H1 (cell line): ENCODE results near the gene ENO4. TPM values are rescaled to one million over a fixed set of nuclear protein-coding genes. Genes with fewer than 3 reads are reported as not detected.

Source experiments
- BACH1 ChIP-seq: IDR thresholded peaks from 2 replicates; pipeline ENCODE4 v1.6.1; 2012; ENCODE audit warnings: low read length, improper control_type of control experiment
- BCL11A ChIP-seq, 2 experiments: IDR thresholded peaks; one replicate each; pipeline ENCODE4 v1.6.1; 2011; ENCODE audit warnings: low read depth in 2 of 2, low read length in 2 of 2, mild to moderate bottlenecking in 2 of 2
- HDAC2 ChIP-seq, 2 experiments: fragments of 300-600 bp in 1 of 2; sonication (generic) in 1 of 2; IDR thresholded peaks; 2 replicates each; pipeline ENCODE4 v1.6.1; 2011 to 2012; ENCODE audit warnings: low read depth in 2 of 2, low read length in 2 of 2, mild to moderate bottlenecking in 2 of 2, moderate library complexity in 2 of 2, borderline replicate concordance in 1 of 2, inconsistent platforms in 1 of 2
- HDAC6 ChIP-seq: IDR thresholded peaks from one replicate; pipeline ENCODE4 v1.7.1; 2012; ENCODE audit warnings: low read depth, mild to moderate bottlenecking, inconsistent platforms, low read length, moderate library complexity
- KDM1A ChIP-seq: fragments of 200-600, 300-600 bp; sonication (generic); IDR thresholded peaks from 2 replicates; pipeline ENCODE4 v1.7.1; 2016; ENCODE audit warnings: mild to moderate bottlenecking, low read length, borderline replicate concordance
- KDM4A ChIP-seq: IDR thresholded peaks from one replicate; pipeline ENCODE4 v1.7.1; 2012; ENCODE audit warnings: low read depth, mild to moderate bottlenecking, moderate library complexity, low read length, inconsistent platforms; ENCODE audit not compliant: severe bottlenecking
- PHF8 ChIP-seq: fragments of 200-600 bp; sonication (generic); conservative IDR thresholded peaks from 2 replicates; pipeline ENCODE4 v1.7.1; 2012; ENCODE audit warnings: low read depth, mild to moderate bottlenecking, inconsistent platforms, low read length, moderate library complexity
- RAD21 ChIP-seq, 2 experiments: IDR thresholded peaks in 1 of 2; conservative IDR thresholded peaks in 1 of 2; 2 replicates each; pipeline ENCODE4 v1.6.1; 2011; ENCODE audit warnings: low read depth in 2 of 2, low read length in 2 of 2, improper control_type of control experiment in 1 of 2, inconsistent platforms in 1 of 2, mild to moderate bottlenecking in 1 of 2, moderate library complexity in 1 of 2
- RFX5 ChIP-seq: IDR thresholded peaks from 2 replicates; pipeline ENCODE4 v1.6.1; 2011; ENCODE audit warnings: low read depth, low read length, improper control_type of control experiment, borderline replicate concordance
- SP4 ChIP-seq: IDR thresholded peaks from 2 replicates; pipeline ENCODE4 v1.6.1; 2012; ENCODE audit warnings: low read length, inconsistent platforms
- polyA plus RNA-seq, 7 experiments: library from polyadenylated mRNA; depleted of rRNA in 3 of 7; stranded (reverse) in 5 of 7; unstranded in 2 of 7; fragments of >200 nt in 5 of 7; fragments of 200-250 nt in 2 of 7; gene quantifications; 1 replicate in 5 of 7; 2 replicates in 1 of 7; 4 replicates in 1 of 7; pipeline versions ENCODE4 v1.2.1 to v1.2.3, GENCODE V29; 2011 to 2013; ENCODE audit warnings: missing spikeins in 2 of 7, mixed read lengths in 2 of 7
- total RNA-seq: library from RNA; stranded (reverse); fragmentation: NEBNext Ultra II Directional; extraction: Animal tissue kit (Norgen Biotek cat#: 25700); gene quantifications from 2 replicates; pipeline ENCODE4 v1.2.1, GENCODE V29; 2021
- TF ChIP-seq, protein P1 (sequence below): fragments of 300-600 bp; sonication (generic); IDR thresholded peaks from 2 replicates; pipeline ENCODE4 v1.7.1; 2012; ENCODE audit warnings: low read length, moderate library complexity, mild to moderate bottlenecking, inconsistent platforms; ENCODE audit not compliant: insufficient replicate concordance

ENO4 gene
- total and polyA plus RNA-seq, 2 of the 8 experiments (the other 6 are each of a cell fraction or from before 2014, with no cell fraction given), result 0.77 TPM; not detected in 1

DNA sequence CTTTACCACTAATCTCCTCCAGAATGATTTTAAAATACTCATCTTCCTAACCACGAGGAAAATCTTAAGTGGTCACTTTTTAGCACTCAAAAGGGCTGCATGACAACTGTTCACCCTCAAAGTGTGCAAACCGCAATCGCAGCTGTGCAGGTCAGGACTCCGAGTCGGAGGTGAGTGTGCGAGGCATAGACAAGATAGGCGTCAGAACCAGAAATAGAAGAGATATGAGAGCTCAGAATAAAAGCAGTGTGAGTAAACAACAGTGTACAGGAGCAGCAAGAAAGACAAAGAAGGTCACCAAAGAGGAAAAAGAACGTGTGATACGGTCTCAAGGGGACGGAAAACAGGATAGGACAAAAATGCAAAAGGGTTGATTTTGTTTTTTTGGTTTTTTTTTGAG, 17.5 kb upstream of the ENO4 start (continued):
- TF ChIP-seq, protein P1, sequence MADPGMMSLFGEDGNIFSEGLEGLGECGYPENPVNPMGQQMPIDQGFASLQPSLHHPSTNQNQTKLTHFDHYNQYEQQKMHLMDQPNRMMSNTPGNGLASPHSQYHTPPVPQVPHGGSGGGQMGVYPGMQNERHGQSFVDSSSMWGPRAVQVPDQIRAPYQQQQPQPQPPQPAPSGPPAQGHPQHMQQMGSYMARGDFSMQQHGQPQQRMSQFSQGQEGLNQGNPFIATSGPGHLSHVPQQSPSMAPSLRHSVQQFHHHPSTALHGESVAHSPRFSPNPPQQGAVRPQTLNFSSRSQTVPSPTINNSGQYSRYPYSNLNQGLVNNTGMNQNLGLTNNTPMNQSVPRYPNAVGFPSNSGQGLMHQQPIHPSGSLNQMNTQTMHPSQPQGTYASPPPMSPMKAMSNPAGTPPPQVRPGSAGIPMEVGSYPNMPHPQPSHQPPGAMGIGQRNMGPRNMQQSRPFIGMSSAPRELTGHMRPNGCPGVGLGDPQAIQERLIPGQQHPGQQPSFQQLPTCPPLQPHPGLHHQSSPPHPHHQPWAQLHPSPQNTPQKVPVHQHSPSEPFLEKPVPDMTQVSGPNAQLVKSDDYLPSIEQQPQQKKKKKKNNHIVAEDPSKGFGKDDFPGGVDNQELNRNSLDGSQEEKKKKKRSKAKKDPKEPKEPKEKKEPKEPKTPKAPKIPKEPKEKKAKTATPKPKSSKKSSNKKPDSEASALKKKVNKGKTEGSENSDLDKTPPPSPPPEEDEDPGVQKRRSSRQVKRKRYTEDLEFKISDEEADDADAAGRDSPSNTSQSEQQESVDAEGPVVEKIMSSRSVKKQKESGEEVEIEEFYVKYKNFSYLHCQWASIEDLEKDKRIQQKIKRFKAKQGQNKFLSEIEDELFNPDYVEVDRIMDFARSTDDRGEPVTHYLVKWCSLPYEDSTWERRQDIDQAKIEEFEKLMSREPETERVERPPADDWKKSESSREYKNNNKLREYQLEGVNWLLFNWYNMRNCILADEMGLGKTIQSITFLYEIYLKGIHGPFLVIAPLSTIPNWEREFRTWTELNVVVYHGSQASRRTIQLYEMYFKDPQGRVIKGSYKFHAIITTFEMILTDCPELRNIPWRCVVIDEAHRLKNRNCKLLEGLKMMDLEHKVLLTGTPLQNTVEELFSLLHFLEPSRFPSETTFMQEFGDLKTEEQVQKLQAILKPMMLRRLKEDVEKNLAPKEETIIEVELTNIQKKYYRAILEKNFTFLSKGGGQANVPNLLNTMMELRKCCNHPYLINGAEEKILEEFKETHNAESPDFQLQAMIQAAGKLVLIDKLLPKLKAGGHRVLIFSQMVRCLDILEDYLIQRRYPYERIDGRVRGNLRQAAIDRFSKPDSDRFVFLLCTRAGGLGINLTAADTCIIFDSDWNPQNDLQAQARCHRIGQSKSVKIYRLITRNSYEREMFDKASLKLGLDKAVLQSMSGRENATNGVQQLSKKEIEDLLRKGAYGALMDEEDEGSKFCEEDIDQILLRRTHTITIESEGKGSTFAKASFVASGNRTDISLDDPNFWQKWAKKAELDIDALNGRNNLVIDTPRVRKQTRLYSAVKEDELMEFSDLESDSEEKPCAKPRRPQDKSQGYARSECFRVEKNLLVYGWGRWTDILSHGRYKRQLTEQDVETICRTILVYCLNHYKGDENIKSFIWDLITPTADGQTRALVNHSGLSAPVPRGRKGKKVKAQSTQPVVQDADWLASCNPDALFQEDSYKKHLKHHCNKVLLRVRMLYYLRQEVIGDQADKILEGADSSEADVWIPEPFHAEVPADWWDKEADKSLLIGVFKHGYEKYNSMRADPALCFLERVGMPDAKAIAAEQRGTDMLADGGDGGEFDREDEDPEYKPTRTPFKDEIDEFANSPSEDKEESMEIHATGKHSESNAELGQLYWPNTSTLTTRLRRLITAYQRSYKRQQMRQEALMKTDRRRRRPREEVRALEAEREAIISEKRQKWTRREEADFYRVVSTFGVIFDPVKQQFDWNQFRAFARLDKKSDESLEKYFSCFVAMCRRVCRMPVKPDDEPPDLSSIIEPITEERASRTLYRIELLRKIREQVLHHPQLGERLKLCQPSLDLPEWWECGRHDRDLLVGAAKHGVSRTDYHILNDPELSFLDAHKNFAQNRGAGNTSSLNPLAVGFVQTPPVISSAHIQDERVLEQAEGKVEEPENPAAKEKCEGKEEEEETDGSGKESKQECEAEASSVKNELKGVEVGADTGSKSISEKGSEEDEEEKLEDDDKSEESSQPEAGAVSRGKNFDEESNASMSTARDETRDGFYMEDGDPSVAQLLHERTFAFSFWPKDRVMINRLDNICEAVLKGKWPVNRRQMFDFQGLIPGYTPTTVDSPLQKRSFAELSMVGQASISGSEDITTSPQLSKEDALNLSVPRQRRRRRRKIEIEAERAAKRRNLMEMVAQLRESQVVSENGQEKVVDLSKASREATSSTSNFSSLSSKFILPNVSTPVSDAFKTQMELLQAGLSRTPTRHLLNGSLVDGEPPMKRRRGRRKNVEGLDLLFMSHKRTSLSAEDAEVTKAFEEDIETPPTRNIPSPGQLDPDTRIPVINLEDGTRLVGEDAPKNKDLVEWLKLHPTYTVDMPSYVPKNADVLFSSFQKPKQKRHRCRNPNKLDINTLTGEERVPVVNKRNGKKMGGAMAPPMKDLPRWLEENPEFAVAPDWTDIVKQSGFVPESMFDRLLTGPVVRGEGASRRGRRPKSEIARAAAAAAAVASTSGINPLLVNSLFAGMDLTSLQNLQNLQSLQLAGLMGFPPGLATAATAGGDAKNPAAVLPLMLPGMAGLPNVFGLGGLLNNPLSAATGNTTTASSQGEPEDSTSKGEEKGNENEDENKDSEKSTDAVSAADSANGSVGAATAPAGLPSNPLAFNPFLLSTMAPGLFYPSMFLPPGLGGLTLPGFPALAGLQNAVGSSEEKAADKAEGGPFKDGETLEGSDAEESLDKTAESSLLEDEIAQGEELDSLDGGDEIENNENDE, result no peak
- TF ChIP-seq HDAC6, result no peak
- no peak for TF ChIP-seq KDM4A
- no peak for TF ChIP-seq RAD21 (IDR thresholded peaks at IDR 0.05 in 1 of 2, conservative IDR thresholded peaks at IDR 0.05 in 1 of 2; ENCODE audit: low read depth in 2 of 2, low read length in 2 of 2)
- TF ChIP-seq KDM1A, result no peak
- TF ChIP-seq SP4, result no peak
- no peak for TF ChIP-seq HDAC2 (IDR thresholded peaks at IDR 0.05; ENCODE audit: borderline replicate concordance in 1 of 2, low read depth in 2 of 2, low read length in 2 of 2)
- no peak for TF ChIP-seq BACH1
- TF ChIP-seq RFX5, result no peak
- no peak for TF ChIP-seq BCL11A (IDR thresholded peaks at IDR 0.05; ENCODE audit: low read depth in 2 of 2, low read length in 2 of 2)
- TF ChIP-seq PHF8, result no peak
